ENCODE results near the gene RPAP3.

RPAP3 gene

DNA sequence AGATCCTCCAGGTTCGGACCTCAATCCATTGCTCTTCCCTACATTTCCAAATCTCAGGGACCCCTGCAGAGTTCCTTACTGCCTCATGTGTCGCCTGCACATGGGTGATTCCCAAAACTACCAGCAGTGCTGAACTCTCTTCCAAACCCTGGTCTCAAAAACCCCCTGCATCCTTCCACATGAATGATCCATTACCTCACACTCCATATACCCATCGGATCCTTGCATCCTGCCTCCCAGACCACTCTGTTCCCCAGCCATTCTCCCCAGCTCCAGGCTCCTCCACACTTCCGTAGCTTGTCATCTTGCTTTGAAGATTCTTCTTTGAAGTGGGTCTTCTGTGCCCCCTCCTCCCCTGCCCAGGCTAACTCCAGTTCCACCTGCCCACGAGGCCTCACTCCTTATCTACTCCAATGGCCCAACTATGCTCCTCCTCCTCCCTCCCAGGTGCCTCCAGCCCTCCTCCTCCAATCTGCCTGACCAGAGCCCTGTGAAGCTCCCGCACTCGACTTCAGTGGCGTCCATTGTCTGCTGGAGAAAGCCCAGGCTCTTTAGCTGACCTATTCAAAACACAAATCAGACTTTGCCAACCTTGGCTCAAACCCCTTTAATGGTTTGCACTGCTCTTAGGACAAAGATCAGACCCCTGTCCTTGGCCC, 39.1 kb upstream of the RPAP3 start:
- H3K27me3 ChIP-seq (replicated peaks; ENCODE audit: control insufficient read depth, insufficient read depth, low read length): no peaks in the 10 kb centered on the region; the same call in 1 of the 2 replicates
- no peak for TF ChIP-seq CTCF (IDR thresholded peaks at IDR 0.05; ENCODE audit: insufficient read depth, low read length, poor library complexity, severe bottlenecking)
- no peak overlapping the region for H3K4me3 ChIP-seq (replicated peaks; ENCODE audit: low read depth, low read length)
- no peak for DNase-seq (ENCODE audit: extremely low read depth, insufficient read length)
- H3K36me3 ChIP-seq (ENCODE audit: control insufficient read depth, insufficient read depth, low read length): no peaks in the 10 kb centered on the region

DNA sequence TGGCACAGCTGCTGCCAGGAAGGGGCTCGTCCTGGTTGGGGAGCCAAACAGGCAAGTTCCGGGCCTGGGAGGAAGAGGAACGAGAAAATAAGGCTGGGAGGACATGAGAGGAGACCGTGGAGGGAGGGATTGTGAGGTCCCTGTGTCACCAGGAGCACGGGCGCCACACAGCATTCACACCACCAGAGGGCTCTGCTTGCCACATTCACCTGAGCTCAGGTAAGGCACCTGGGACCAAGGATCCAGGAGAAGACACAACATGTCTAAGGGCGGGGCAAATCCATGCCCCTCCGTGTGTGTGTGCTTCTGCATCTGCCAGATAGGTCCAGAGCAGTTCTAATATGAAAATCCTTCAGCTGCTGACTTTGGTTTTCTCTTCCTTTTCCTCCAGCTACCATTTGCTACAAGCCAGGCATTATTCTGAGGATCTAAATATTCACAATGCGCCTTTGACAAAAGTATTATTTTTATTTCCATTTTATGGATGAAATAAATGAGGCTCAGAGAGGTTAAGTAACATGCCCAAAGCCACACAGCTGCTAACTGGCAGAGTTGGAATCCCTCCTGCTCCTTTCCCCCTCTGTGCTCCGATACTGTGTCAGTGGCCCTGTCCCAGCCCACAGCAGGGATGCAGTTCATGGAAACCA, 38.3 kb upstream of the RPAP3 start:
- no peak overlapping the region for H3K4me3 ChIP-seq (replicated peaks; ENCODE audit: low read depth, low read length)
- no peaks in the 10 kb centered on the region for H3K36me3 ChIP-seq (ENCODE audit: control insufficient read depth, insufficient read depth, low read length)
- no peaks in the 10 kb centered on the region; the same call in 1 of the 2 replicates for H3K27me3 ChIP-seq (replicated peaks; ENCODE audit: control insufficient read depth, insufficient read depth, low read length)
- no peak for DNase-seq (ENCODE audit: extremely low read depth, insufficient read length)
- TF ChIP-seq CTCF (IDR thresholded peaks at IDR 0.05; ENCODE audit: insufficient read depth, low read length, poor library complexity, severe bottlenecking): peak; percentile 69

- no peaks in the 10 kb centered on the region; the same call in 1 of the 2 replicates for H3K27me3 ChIP-seq (replicated peaks; ENCODE audit: control insufficient read depth, insufficient read depth, low read length)
- no peak overlapping the region for H3K4me3 ChIP-seq (replicated peaks; ENCODE audit: low read depth, low read length)
- H3K36me3 ChIP-seq (ENCODE audit: control insufficient read depth, insufficient read depth, low read length): no peaks in the 10 kb centered on the region
- TF ChIP-seq CTCF (IDR thresholded peaks at IDR 0.05; ENCODE audit: insufficient read depth, low read length, poor library complexity, severe bottlenecking): no peak
- DNase-seq (ENCODE audit: extremely low read depth, insufficient read length): no peak
Measured at GRCh38 chr12:47743311-47743860, 37.6 kb upstream of the RPAP3 start.

DNA sequence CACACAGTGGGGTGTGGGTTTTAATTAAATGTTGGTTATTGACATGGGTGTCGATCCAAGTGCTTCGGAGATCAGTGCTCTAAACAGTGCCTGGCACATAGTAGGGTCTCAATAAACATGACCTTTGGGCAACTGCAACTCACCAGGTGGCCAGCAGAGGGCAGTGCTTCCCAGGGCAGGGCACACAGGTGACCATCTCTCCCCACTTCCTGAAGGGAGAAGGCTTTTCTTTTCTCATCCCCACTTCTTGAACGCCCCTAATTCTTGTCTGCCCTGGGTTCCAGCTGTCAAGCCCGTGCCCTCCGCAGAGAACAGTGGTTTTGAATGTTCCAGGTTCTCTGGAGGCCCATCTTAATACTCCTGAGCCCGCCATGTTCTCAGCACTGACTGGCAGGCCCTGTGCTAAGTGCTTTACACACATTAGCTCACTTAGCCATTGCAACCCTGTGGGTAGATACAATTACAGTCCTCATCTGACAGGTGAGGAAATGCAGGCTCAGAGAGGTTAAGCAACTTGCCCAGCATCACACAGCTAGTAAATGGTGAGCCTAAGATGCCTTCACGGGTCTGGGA, 36.5 kb upstream of the RPAP3 start:
- no peaks in the 10 kb centered on the region for H3K36me3 ChIP-seq (ENCODE audit: control insufficient read depth, insufficient read depth, low read length)
- peak; percentile 96 for TF ChIP-seq CTCF (IDR thresholded peaks at IDR 0.05; ENCODE audit: insufficient read depth, low read length, poor library complexity, severe bottlenecking)
- DNase-seq (ENCODE audit: extremely low read depth, insufficient read length): no peak
- no peak overlapping the region for H3K4me3 ChIP-seq (replicated peaks; ENCODE audit: low read depth, low read length)
- no peaks in the 10 kb centered on the region; the same call in 1 of the 2 replicates for H3K27me3 ChIP-seq (replicated peaks; ENCODE audit: control insufficient read depth, insufficient read depth, low read length)

DNA sequence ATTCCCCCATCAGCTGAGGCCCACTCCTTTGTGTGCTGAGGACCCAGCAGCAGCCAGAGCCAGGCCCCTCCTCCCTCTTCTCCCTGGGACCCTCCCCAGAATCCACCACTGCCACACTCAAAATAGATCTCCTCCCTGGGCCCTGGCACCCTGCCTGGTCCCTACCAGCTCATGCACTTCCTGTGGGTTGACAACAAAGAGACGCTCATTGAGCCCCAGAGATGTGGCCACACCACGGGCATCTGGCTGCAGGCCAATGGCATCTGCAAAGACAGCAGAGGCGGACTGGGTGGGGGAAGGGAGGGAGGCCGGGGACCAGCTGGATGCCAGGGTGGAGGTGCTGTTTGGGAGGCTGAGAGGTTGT, 35.5 kb upstream of the RPAP3 start:
- TF ChIP-seq CTCF (IDR thresholded peaks at IDR 0.05; ENCODE audit: insufficient read depth, low read length, poor library complexity, severe bottlenecking): no peak
- H3K4me3 ChIP-seq (replicated peaks; ENCODE audit: low read depth, low read length): no peak overlapping the region
- no peaks in the 10 kb centered on the region; the same call in 1 of the 2 replicates for H3K27me3 ChIP-seq (replicated peaks; ENCODE audit: control insufficient read depth, insufficient read depth, low read length)
- peak; percentile 55 for DNase-seq (ENCODE audit: extremely low read depth, insufficient read length)
- no peaks in the 10 kb centered on the region for H3K36me3 ChIP-seq (ENCODE audit: control insufficient read depth, insufficient read depth, low read length)

All from GM06990 (cell line).